ACC112 (cell line): ENCODE results near the gene DEDD2.

Experiments used
- H2AFZ ChIP-seq: fragments of 200-600 bp; sonication (generic); one replicate; pipeline ENCODE4 v1.6.0; 2017; ENCODE audit warnings: antibody characterized with exemption, low read length; ENCODE audit not compliant: unreplicated experiment
- H3K27ac ChIP-seq: fragments of 200-600 bp; sonication (generic); 2 replicates; pipeline ENCODE4 v1.5.1; 2014; ENCODE audit warnings: low read depth, mild to moderate bottlenecking, antibody characterized with exemption, low read length, moderate library complexity
- H3K27me3 ChIP-seq: fragments of 200-600 bp; sonication (generic); 2 replicates; pipeline ENCODE4 v1.6.1; 2014; ENCODE audit warnings: mild to moderate bottlenecking, antibody characterized with exemption, low read length, moderate library complexity, mixed read lengths; ENCODE audit not compliant: insufficient read depth
- H3K36me3 ChIP-seq: fragments of 200-600 bp; sonication (generic); 2 replicates; pipeline ENCODE4 v1.6.1; 2016; ENCODE audit warnings: mild to moderate bottlenecking, antibody characterized with exemption, low read length, moderate library complexity, mixed read lengths; ENCODE audit not compliant: insufficient read depth
- H3K4me1 ChIP-seq: fragments of 200-600 bp; sonication (generic); one replicate; pipeline ENCODE4 v1.6.1; 2016; ENCODE audit warnings: low read length, mixed read lengths; ENCODE audit not compliant: insufficient read depth, unreplicated experiment, control insufficient read depth
- H3K4me3 ChIP-seq: fragments of 200-600 bp; sonication (generic); 2 replicates; pipeline ENCODE4 v1.5.1; 2014; ENCODE audit warnings: mild to moderate bottlenecking, low read depth, low read length
- H3K79me2 ChIP-seq: fragments of 200-600 bp; sonication (generic); one replicate; pipeline ENCODE4 v1.6.0; 2016; ENCODE audit warnings: low read length; ENCODE audit not compliant: control insufficient read depth, unreplicated experiment, insufficient read depth

The DEDD2 gene

GRCh38 chr19:42177686-42178019 is 39.8 kb downstream of the DEDD2 start:
- no peak overlapping the region for H3K4me3 ChIP-seq
- H3K27ac ChIP-seq: no peak overlapping the region
- no peaks in the 10 kb centered on the region for H3K4me1 ChIP-seq
- H3K27me3 ChIP-seq: peaks cover 37% of the 10 kb centered on the region
- no peak overlapping the region for H2AFZ ChIP-seq
- H3K36me3 ChIP-seq: no peaks in the 10 kb centered on the region
- no peaks in the 10 kb centered on the region for H3K79me2 ChIP-seq

GRCh38 chr19:42176990-42177685 is 40.3 kb downstream of the DEDD2 start:
- no peaks in the 10 kb centered on the region for H3K36me3 ChIP-seq
- H3K4me3 ChIP-seq: peak overlapping the region; percentile 74
- H3K4me1 ChIP-seq: no peaks in the 10 kb centered on the region
- no peak overlapping the region for H3K27ac ChIP-seq
- H2AFZ ChIP-seq: no peak overlapping the region
- H3K27me3 ChIP-seq: peaks cover 37% of the 10 kb centered on the region
- no peaks in the 10 kb centered on the region for H3K79me2 ChIP-seq

DNA sequence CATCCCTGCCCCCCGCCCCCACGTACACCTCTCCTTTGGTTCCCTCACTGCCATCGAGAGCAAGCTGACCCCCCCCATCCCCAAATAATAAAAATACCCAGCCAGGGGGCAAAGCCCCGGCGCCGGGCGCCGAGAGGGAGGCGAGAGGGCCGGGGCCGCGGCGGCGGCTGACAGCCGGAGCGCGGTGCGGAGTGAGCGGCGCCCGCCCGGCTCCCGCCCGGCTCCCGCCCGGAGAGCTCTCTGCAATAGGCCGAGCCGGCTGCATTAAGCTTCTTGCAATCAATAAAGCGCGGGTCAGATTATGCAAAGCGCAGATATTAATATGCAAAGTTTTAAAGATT is 40.9 kb downstream of the DEDD2 start:
- H3K79me2 ChIP-seq: no peaks in the 10 kb centered on the region
- peak overlapping the region; percentile 74 for H3K4me3 ChIP-seq
- peaks cover 37% of the 10 kb centered on the region for H3K27me3 ChIP-seq
- no peak overlapping the region for H3K27ac ChIP-seq
- no peaks in the 10 kb centered on the region for H3K36me3 ChIP-seq
- H2AFZ ChIP-seq: peak overlapping the region; percentile 38
- no peaks in the 10 kb centered on the region for H3K4me1 ChIP-seq

GRCh38 chr19:42175952-42176648 is 41.4 kb downstream of the DEDD2 start:
- H2AFZ ChIP-seq: peak overlapping the region; percentile 38
- no peaks in the 10 kb centered on the region for H3K4me1 ChIP-seq
- no peaks in the 10 kb centered on the region for H3K79me2 ChIP-seq
- H3K4me3 ChIP-seq: peak overlapping the region; percentile 74
- no peak overlapping the region for H3K27ac ChIP-seq
- H3K27me3 ChIP-seq: peaks cover 37% of the 10 kb centered on the region
- no peaks in the 10 kb centered on the region for H3K36me3 ChIP-seq

GRCh38 chr19:42174958-42175734 is 42.3 kb downstream of the DEDD2 start:
- Histone ChIP-seq H3K79me2 (no peaks in the 10 kb centered on the region), H3K36me3 (no peaks in the 10 kb centered on the region), H3K27ac (no peak overlapping the region), H3K4me3 (peak overlapping the region; percentile 74), H3K27me3 (peaks cover 36% of the 10 kb centered on the region), H3K4me1 (no peaks in the 10 kb centered on the region), H2AFZ (no peak overlapping the region)

DNA sequence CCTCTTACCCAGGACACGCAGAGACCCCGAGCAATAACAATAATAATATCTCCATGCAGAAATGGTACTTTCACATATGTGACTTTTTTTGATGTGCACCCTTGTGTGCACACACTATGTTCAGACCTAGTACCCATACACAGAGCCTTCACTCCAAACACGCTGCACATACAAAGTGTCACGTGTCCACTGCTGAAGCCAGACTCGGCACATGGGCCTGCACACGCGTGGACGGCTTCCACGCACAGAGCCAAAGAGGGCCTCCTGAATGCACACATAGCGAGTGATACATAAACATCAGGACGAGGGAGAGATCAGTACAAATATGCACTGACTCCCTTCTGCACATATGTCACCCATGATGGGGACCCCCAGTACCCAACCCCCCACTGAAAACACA is 43.3 kb downstream of the DEDD2 start:
- Histone ChIP-seq H3K36me3 (no peaks in the 10 kb centered on the region), H3K79me2 (no peaks in the 10 kb centered on the region), H3K27ac (no peak overlapping the region), H3K4me1 (no peaks in the 10 kb centered on the region), H3K27me3 (peaks cover 26% of the 10 kb centered on the region), H3K4me3 (no peak overlapping the region), H2AFZ (no peak overlapping the region)

DNA sequence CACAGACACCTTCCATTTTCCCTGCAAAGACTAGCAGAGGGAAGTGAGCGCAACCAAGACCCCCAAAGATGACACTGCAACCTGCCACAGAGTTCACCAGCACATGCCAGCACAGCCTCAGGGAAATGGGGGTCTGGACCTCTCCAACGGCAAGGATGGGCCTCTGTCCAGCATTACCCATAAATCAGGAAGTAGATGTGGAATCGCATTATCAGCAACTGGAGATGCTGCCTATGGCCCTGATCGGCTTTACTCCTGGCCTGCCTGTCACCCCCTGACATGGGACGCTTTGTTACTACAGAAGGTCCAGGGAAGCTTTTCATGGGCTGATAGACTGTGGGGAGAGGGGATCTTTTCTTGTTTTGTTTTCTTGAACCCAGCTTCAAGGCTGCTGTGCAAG is 43.8 kb downstream of the DEDD2 start:
- H3K27me3 ChIP-seq: peaks cover 22% of the 10 kb centered on the region
- H3K4me1 ChIP-seq: no peaks in the 10 kb centered on the region
- no peak overlapping the region for H2AFZ ChIP-seq
- no peak overlapping the region for H3K27ac ChIP-seq
- no peak overlapping the region for H3K4me3 ChIP-seq
- H3K79me2 ChIP-seq: no peaks in the 10 kb centered on the region
- H3K36me3 ChIP-seq: no peaks in the 10 kb centered on the region

DNA sequence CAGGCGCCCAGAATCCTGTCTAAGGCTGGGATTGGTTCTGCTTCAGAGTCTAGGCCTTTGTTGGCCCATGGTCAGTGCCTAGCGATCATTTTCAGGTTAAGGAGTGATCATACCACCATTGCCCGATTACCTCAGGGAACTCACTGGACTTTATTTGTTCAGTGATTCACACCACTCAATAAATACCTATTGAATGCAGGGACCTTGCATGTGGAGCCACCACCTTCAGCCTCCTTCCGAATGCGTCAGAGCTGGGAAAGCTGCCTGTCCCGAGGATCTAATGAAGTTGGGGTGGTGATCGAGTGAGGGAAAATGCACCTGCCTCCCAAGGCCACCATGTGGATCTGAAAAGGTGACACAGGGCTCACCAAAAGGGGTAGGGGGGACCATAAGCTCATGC is 45.2 kb downstream of the DEDD2 start:
- Histone ChIP-seq H3K79me2 (no peaks in the 10 kb centered on the region), H3K27me3 (peaks cover 7% of the 10 kb centered on the region), H3K4me1 (no peaks in the 10 kb centered on the region), H3K27ac (no peak overlapping the region), H2AFZ (no peak overlapping the region), H3K4me3 (no peak overlapping the region), H3K36me3 (no peaks in the 10 kb centered on the region)

DNA sequence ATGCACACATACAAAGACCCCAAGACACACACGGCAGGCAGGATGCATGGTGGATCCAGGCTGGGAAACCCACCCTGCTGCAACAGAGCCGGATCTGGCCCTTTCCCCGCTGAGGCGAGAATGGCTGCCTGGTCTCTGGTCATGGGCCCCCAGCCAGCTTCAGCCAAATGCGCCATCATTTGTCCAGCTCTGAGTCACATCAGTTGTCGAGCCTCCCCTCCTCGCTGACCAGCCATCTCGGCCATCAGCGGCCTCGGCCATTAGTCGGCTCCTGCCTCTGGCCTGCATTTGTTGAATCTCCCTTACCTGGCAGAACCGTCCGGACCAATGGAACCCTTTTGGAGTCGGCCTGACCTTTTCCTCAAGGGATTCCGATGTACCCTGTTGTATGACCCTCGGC is 46.8 kb downstream of the DEDD2 start:
- no peak overlapping the region for H3K4me3 ChIP-seq
- H3K4me1 ChIP-seq: no peaks in the 10 kb centered on the region
- no peak overlapping the region for H3K27ac ChIP-seq
- H3K27me3 ChIP-seq: peaks cover 6% of the 10 kb centered on the region
- H2AFZ ChIP-seq: no peak overlapping the region
- no peaks in the 10 kb centered on the region for H3K79me2 ChIP-seq
- H3K36me3 ChIP-seq: no peaks in the 10 kb centered on the region

DNA sequence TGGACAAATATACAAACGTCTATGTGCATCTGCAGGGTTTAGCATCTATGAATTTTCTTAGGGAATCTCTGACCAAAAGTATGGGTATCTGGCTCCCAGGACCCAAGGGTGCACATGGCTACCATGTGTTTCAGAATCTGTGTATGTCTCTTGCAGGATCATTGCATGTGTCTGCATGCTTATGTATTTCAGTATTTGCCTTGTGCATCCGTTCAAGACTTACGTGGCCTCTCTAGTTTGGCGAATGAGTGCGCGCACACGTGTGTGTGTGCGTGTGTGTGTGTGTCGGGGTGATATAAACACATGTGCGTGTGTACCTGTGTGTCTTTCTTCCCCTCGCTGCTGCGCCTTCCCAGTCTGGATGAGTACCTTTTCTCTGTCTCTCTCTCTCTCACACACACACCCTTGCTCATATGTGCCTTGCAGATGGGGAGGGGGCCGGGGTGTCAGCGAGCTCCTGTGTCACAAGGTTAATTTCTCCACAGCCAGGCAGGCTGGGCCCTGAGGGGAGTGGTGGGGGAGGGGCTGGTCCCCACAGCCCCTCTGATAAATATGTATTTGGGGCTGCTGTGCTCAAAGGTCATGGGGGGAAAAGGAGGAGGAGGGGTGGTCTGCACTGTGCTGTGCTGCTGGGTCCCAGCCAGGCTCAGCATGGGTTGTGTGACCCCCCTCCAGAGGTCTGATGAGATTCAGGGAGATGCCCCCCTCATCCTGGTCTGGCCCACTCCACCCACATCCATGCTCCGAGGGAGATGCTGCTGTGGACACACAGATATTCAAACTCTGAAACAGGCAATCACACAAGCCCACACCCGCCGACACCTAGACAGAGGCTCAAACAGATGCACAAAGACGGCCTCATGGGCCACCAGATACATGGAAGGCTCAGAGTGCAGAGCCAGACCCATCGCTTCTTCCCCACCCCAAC is 47.7 kb downstream of the DEDD2 start:
- H3K4me3 ChIP-seq: no peak overlapping the region
- H3K4me1 ChIP-seq: no peaks in the 10 kb centered on the region
- no peaks in the 10 kb centered on the region for H3K27me3 ChIP-seq
- H3K36me3 ChIP-seq: no peaks in the 10 kb centered on the region
- no peak overlapping the region for H3K27ac ChIP-seq
- no peak overlapping the region for H2AFZ ChIP-seq
- H3K79me2 ChIP-seq: no peaks in the 10 kb centered on the region
